Measurements from ENCODE around the gene TPMT.
"Not testable (repeated sequence)": the region's sequence is repeated elsewhere in the genome, so short reads cannot be mapped to it uniquely, and the experiment has no call there.

Gene TPMT

GRCh38 chr6:18185624-18186023 is 30.7 kb upstream of the TPMT start:
- no peak overlapping the region for H3K27ac ChIP-seq
- no peak for TF ChIP-seq CTCF (IDR thresholded peaks at IDR 0.05)
- H3K4me3 ChIP-seq, result no peak overlapping the region
- DNase-seq (ENCODE audit: low spot score), result no peak

- DNase-seq (ENCODE audit: low spot score), result no peak
- Histone ChIP-seq H3K4me3 (no peak overlapping the region), H3K27ac (no peak overlapping the region)
- TF ChIP-seq CTCF (IDR thresholded peaks at IDR 0.05), result no peak
These were observed 28.9 kb upstream of the TPMT start for GRCh38 chr6:18183766-18184165.

GRCh38 chr6:18182568-18182967 is 27.7 kb upstream of the TPMT start:
- TF ChIP-seq CTCF (IDR thresholded peaks at IDR 0.05), result no peak

GRCh38 chr6:18179770-18180356 is 25.0 kb upstream of the TPMT start:
- TF ChIP-seq CTCF (IDR thresholded peaks at IDR 0.05), result no peak
- no peak overlapping the region for H3K27ac ChIP-seq
- H3K4me3 ChIP-seq, result no peak overlapping the region
- DNase-seq (ENCODE audit: low spot score), result no peak

More at GRCh38 chr6:18182568-18182967, 27.7 kb upstream of the TPMT start:
- H3K4me3 ChIP-seq, result no peak overlapping the region
- DNase-seq (ENCODE audit: low spot score), result no peak
- no peak overlapping the region for H3K27ac ChIP-seq

- DNase-seq (ENCODE audit: low spot score), result no peak
- TF ChIP-seq CTCF (IDR thresholded peaks at IDR 0.05), result no peak
- H3K27ac ChIP-seq, result no peak overlapping the region
- H3K4me3 ChIP-seq, result no peak overlapping the region
These were observed 24.2 kb upstream of the TPMT start for GRCh38 chr6:18178960-18179615.

GRCh38 chr6:18177286-18177965 is 22.5 kb upstream of the TPMT start:
- DNase-seq (ENCODE audit: low spot score), result no peak
- no peak for TF ChIP-seq CTCF (IDR thresholded peaks at IDR 0.05)
- Histone ChIP-seq H3K27ac (no peak overlapping the region), H3K4me3 (no peak overlapping the region)

- H3K27ac ChIP-seq; H3K4me3 ChIP-seq; DNase-seq (ENCODE audit: low spot score): not testable (repeated sequence)
These were observed 21.3 kb upstream of the TPMT start for GRCh38 chr6:18176198-18176597.

All from coronary artery (tissue), 2 donors.